GM10248 (cell line): ENCODE data around the gene CFAP119.
A peak's percentile ranks its signal among the peaks of the same experiment; 100 is the strongest.
"Not testable (repeated sequence)": the region's sequence is repeated elsewhere in the genome, so short reads cannot be mapped to it uniquely, and the experiment has no call there.

Experiments used
- CTCF ChIA-PET: fragments of 300-600 bp; sonication (Branson Sonifier 250); formaldehyde crosslinking; extraction: SDS; loops from one replicate; lab custom pipeline; 2021; ENCODE audit warnings: antibody characterized with exemption; lab: Yijun Ruan, JAX
- POLR2A ChIA-PET: fragments of 350-650 bp; sonication (Branson Sonifier 250); formaldehyde crosslinking; extraction: SDS; loops from one replicate; lab custom pipeline; 2020; ENCODE audit warnings: antibody characterized with exemption; lab: Yijun Ruan, JAX
- DNase-seq: peaks from one replicate; pipeline ENCODE4 v3.0.0; 2012; ENCODE audit errors: extremely low spot score
- CTCF ChIP-seq: IDR thresholded peaks from 2 replicates; pipeline ENCODE4 v1.5.1; 2012; ENCODE audit warnings: mild to moderate bottlenecking, low read depth; ENCODE audit errors: extremely low read depth, missing control alignments, control extremely low read depth

Gene CFAP119

GRCh38 chr16:30761928-30762902 is at the start of gene CFAP119, which contains the start of gene RNF40:
TSS of gene CFAP119 (minus strand) at chr16:30762062. CDS start at chr16:30761748, 314 bp downstream.
TSS of gene RNF40 (plus strand) at chr16:30762322. CDS start at chr16:30762546, 224 bp downstream.
- POLR2A ChIA-PET, result no interaction called here
- CTCF ChIA-PET, result interaction anchor here (1.1 to 1.4 kb wide), 3 partner anchors 51 to 69 kb away, joined by 3 to 5 read pairs (median 3); no protein-coding TSS in a partner anchor
- no peak for TF ChIP-seq CTCF
- DNase-seq, result peak; percentile 99

DNA sequence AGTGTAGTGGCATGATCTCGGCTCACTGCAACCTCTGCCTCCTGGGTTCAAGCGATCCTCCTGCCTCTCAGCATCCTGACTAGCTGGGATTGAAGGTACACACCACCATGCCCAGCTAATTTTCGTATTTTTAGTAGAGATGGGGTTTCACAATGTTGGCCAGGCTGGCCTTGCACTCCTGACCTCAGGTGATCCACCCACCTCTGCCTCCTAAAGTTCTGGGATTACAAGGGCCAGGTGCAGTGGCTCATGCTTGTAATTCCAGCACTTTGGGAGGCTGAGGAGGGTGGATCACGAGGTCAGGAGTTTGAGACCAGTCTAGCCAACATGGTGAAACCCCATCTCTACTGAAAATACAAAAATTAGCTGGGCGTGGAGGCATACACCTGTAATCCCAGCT is 47.8 kb upstream of the CFAP119 start:
- CTCF ChIA-PET, result interaction anchor here (1.3 kb wide), 1 partner anchor 12 kb away, joined by 3 read pairs; no protein-coding TSS in a partner anchor
- DNase-seq, POLR2A ChIA-PET: not testable (repeated sequence)

GRCh38 chr16:30808890-30809426 is 47.1 kb upstream of the CFAP119 start:
- DNase-seq, result not testable (repeated sequence)
- ChIA-PET CTCF (interaction anchor here (1.0 to 1.3 kb wide), 3 partner anchors 11 to 132 kb away, joined by 3 read pairs; no protein-coding TSS in a partner anchor), POLR2A (interaction anchor here (0.6 kb wide), 1 partner anchor 13 kb away, joined by 3 read pairs; no protein-coding TSS in a partner anchor)

- CTCF ChIA-PET, result interaction anchor here (1.0 to 1.2 kb wide), 2 partner anchors 37 to 133 kb away, joined by 3 read pairs; no protein-coding TSS in a partner anchor
- no peak for TF ChIP-seq CTCF
- no peak for DNase-seq
- POLR2A ChIA-PET, result no interaction called here
Observed at GRCh38 chr16:30808146-30808545, 46.3 kb upstream of the CFAP119 start.

DNA sequence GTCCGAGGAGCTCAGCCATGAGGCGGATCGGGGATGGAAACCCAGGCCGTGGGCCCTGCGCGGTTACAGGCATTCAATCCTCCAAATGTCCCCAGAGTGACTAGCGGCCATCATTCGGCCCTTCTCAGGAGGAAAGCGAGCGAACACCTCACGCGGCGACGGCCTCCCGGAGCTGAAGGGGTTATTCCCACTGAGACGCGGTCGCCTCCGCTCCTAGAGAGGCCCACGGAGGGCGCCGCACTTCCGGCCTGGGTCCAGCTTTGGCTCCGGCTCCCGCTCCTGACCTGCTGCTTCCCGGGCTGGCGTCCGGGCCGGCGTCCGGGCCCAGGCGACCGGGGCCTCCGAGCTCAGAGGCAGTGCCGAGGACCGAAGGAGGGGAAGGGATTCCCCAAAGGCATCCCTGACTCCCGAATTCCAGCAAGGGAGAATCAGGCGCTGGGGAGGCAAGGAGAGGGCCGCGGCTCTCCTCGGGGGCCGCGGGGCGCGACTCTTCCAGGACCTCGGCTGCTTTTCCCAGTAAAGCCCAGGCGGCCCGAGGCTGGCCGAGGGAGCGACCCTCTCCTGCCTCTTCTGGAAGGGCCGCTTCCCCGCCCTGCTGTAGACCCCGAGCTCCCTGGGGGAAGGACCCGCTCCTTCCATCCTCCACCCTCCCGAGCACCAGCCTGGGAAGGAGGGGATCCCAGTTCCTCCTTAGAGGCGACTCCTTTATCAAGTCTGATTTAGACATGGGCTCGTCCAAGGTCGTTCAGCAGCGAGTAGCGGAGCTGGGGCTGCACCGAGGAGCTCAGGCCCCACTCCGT is 43.7 kb upstream of the CFAP119 start:
- CTCF ChIA-PET, result interaction anchor here (0.7 to 4.6 kb wide), 9 partner anchors 9 to 96 kb away, joined by 3 to 39 read pairs (median 3); no protein-coding TSS in a partner anchor
- POLR2A ChIA-PET, result no interaction called here

GRCh38 chr16:30805056-30805369 is 43.2 kb upstream of the CFAP119 start:
- DNase-seq, result no peak
- ChIA-PET POLR2A (no interaction called here), CTCF (interaction anchor here (0.7 to 4.6 kb wide), 8 partner anchors 9 to 83 kb away, joined by 3 to 39 read pairs (median 3); no protein-coding TSS in a partner anchor)
- TF ChIP-seq CTCF, result no peak

More for the DNA sequence above, 43.7 kb upstream of the CFAP119 start:
- peak; percentile 65 for DNase-seq
- TF ChIP-seq CTCF, result no peak

DNA sequence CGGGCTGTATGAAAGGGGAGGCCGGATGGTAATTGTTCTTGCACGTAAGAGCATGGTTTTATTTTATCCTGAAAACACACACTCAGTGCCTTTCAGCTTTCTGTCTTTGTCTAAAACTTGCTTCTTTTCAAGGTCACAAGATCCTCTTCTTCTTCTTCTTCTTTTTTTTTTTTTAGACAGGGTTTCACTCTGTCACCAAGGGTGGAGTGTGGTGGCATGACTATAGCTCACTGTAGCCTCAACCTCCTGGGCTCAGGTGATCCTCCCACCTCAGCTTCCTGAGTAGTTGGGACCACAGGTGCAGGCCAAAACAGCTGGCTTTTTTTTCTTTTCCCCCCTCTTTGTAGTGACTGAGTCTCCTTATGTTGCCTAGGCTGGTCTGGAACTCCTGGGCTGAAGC is 41.1 kb upstream of the CFAP119 start:
- CTCF ChIA-PET, result interaction anchor here (1.2 to 4.6 kb wide), 3 partner anchors 8 to 144 kb away, joined by 3 to 39 read pairs (median 4); partner anchors contain the start of gene FBRS
- DNase-seq, result no peak
- TF ChIP-seq CTCF, result no peak
- POLR2A ChIA-PET, result no interaction called here
